Prostate gland (tissue), 2 donors: ENCODE measurements around the gene TBC1D16. TPM values are rescaled to one million over a fixed set of nuclear protein-coding genes. Genes with fewer than 3 reads are reported as not detected.

ENCODE experiments used
- DNase-seq: peaks from one replicate; pipeline ENCODE4 v3.0.0-alpha.2; 2019; ENCODE audit warnings: low spot score
- H3K27ac ChIP-seq, 2 donors: fragments of 200-600 bp; sonication (generic); 2 replicates each; pipeline ENCODE4 v1.5.1; 2017 to 2019
- H3K27me3 ChIP-seq: fragments of 200-600 bp; sonication (generic); replicated peaks from 2 replicates; pipeline ENCODE4 v1.5.1; 2019; ENCODE audit not compliant: insufficient read depth
- H3K36me3 ChIP-seq, 2 donors: fragments of 200-600 bp; sonication (generic); 1 replicate in 1 of 2; 2 replicates in 1 of 2; pipeline versions ENCODE4 v1.5.1 to v1.8.1; 2017 to 2019
- H3K4me1 ChIP-seq: fragments of 200-600 bp; sonication (generic); replicated peaks from 2 replicates; pipeline ENCODE4 v1.5.1; 2019
- H3K4me3 ChIP-seq, 2 donors: fragments of 200-600 bp; sonication (generic); 2 replicates each; pipeline ENCODE4 v1.5.1; 2017 to 2019
- H3K9me3 ChIP-seq: fragments of 200-600 bp; sonication (generic); 2 replicates; pipeline ENCODE4 v1.5.1; 2017
- CTCF ChIP-seq, 4 experiments: fragments of 200-600 bp in 2 of 4; fragments of 450-650 bp in 2 of 4; sonication (generic) in 2 of 4; IDR thresholded peaks; 1 replicate in 3 of 4; 2 replicates in 1 of 4; pipeline ENCODE4 v1.5.1; 2016 to 2019; ENCODE audit warnings: antibody characterized with exemption in 4 of 4, mild to moderate bottlenecking in 2 of 4, moderate library complexity in 2 of 4
- POLR2A ChIP-seq: fragments of 450-650 bp; IDR thresholded peaks from one replicate; pipeline ENCODE4 v1.6.1; 2016; ENCODE audit warnings: antibody characterized with exemption, mild to moderate bottlenecking
- POLR2AphosphoS5 ChIP-seq: sonication (generic); formaldehyde crosslinking; IDR thresholded peaks from one replicate; pipeline ENCODE4 v1.6.1; 2017; ENCODE audit warnings: antibody characterized with exemption
- WGBS: methylation state at CpG from one replicate; pipeline ENCODE4 v1.1.5; 2018; 5-methylcytosine and 5-hydroxymethylcytosine counted together
- intact Hi-C: fragments of 100-400 bp; cut with DNase I; formaldehyde crosslinking; loops from one replicate; pipeline ENCODE4 v1.14.2; 2022
- total RNA-seq, 2 donors: library from RNA; depleted of rRNA; stranded (reverse); fragments of >200 nt; gene quantifications; one replicate each; pipeline ENCODE4 v1.1.0, GENCODE V29; 2016

Gene TBC1D16
- total RNA-seq, 2 donors from 2014 or later: 29.1 to 41.9 TPM

DNA sequence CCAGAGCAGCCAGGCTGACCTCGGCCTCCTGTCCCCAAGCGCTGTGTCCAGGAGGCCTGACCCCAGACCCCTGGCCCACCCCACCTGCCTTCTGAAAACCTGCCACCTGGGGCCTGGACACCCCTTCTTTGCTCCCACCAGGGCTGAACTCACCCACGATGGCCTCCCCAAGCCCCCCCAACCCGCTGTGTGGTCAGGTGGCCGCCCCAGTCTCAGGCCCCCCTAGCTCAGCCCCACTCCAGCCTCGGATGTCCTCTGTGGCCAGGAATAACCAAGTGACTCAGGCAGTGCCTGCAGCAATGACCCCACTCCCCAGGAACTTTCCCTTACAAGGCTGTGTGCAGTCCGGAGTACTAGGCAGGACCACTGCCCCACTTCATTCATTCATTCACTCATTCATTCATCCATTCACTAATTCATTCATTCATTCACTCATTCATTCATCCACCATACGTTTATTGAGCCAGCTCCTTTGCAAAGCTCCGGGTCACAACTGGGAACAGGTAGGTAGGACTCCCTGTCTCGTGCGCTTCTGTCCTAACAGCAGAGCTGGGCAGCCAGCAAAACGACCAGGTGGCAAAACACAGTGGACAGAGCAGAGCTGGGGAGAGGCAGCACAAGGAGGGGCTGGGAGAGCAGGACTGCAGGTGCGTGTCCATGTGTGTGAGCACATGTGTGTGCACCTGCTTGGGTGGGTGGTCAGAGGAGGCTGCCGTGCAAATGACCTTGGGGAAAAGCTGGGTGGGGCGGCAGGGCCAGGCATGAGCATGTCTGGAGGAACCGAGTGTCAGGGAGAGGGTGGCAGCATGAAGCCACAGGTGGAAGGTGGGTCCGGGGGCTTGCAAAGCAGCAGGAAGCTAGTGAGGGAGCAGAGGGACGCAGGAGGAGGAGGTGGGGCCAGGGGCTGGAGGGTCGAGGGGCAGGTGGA, 120.6 kb downstream of the TBC1D16 start:
- TF ChIP-seq POLR2A (no peak), CTCF (IDR thresholded peaks at IDR 0.05) (no peak), POLR2AphosphoS5 (no peak)
- Histone ChIP-seq H3K27me3 (no peaks in the 10 kb centered on the region), H3K9me3 (no peaks in the 10 kb centered on the region), H3K36me3 (no peaks in the 10 kb centered on the region), H3K4me3 (no peak overlapping the region), H3K4me1 (peaks cover 10% of the 10 kb centered on the region), H3K27ac (no peak overlapping the region)
- WGBS: 65% methylated on average over 19 of the region's 19 CpGs
- intact Hi-C loops: loop anchor here (10.0 kb wide), 1 partner anchor 170 kb away; no protein-coding TSS in a partner anchor
- no peak for DNase-seq

GRCh38 chr17:79913896-79914812, 121.5 kb downstream of the TBC1D16 start:
- WGBS: 86% methylated on average over 20 of the region's 20 CpGs
- TF ChIP-seq POLR2AphosphoS5 (no peak), POLR2A (no peak), CTCF (IDR thresholded peaks at IDR 0.05) (no peak)
- Histone ChIP-seq H3K27ac (no peak overlapping the region), H3K4me1 (peaks cover 6% of the 10 kb centered on the region), H3K36me3 (no peaks in the 10 kb centered on the region), H3K9me3 (no peaks in the 10 kb centered on the region), H3K27me3 (no peaks in the 10 kb centered on the region), H3K4me3 (no peak overlapping the region)
- intact Hi-C loops: loop anchor here (10.0 kb wide), 1 partner anchor 169 kb away; no protein-coding TSS in a partner anchor
- DNase-seq: no peak

DNA sequence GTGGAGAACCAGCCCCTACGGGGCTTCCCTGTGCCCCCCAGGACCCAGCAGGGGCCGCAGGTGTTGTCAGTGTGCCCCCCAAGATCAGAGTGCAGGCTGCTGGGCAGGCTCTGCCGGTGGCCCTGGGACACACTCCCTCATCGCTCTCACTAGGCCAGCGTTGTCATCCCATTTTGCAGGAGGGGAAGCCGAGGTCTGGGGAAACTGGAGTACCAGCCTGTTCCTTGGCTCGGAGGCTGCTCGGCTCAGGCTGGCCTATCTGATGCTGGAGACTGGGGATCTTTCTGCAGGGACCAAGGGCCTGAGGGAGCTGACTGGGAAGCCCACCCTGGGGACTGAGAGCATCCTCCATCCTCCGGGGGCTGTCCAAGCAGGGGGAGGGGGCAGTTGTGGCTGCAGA, 122.2 kb downstream of the TBC1D16 start:
- DNase-seq: no peak
- H3K36me3 ChIP-seq: no peaks in the 10 kb centered on the region
- no peaks in the 10 kb centered on the region for H3K4me1 ChIP-seq
- H3K27me3 ChIP-seq: no peaks in the 10 kb centered on the region
- intact Hi-C loops: loop anchor here (10.0 kb wide), 1 partner anchor 169 kb away; no protein-coding TSS in a partner anchor
- H3K9me3 ChIP-seq: no peaks in the 10 kb centered on the region
- TF ChIP-seq CTCF (IDR thresholded peaks at IDR 0.05) (no peak), POLR2A (no peak), POLR2AphosphoS5 (no peak)
- no peak overlapping the region for H3K27ac ChIP-seq
- WGBS: 88% methylated on average over 7 of the region's 9 CpGs
- no peak overlapping the region for H3K4me3 ChIP-seq

DNA sequence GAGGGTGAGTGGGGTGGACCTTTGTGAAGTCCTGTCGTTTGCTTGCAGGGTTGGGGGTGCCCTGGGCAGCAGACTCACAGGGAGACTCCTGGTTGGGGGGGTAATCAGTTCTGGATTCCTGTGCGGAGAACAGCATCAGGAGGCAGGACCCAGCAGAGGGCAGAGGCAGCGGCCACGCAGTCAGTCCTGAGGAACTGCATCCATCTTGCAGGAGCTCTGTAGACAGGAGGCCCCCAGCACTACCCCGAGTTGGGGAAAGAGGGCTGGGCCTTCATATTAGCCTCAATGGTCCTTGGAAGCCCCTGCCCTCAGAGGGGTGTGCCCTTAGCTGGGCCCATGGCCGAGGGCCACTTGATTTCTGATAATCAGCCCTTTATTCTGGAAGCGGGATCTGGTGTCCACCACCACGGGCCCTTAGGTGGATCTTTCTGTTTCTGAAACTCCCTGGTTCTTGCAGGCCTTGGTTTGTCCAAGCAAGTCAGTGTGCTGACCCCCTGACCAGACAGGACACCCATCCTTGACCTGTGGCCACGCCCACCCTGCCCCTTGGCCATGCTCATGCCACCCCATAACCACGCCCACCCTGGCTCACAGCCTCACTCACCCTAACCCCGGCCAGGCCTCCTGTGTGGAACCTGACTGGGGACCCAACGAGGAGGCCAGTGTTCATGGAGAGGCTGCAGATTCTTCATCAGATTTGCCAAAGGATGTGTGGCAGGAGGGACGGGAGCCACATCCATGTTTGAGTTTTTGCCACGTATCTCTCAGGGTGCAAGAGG, 122.9 kb downstream of the TBC1D16 start:
- Histone ChIP-seq H3K9me3 (no peaks in the 10 kb centered on the region), H3K27me3 (no peaks in the 10 kb centered on the region), H3K27ac (no peak overlapping the region), H3K4me1 (no peaks in the 10 kb centered on the region), H3K4me3 (no peak overlapping the region), H3K36me3 (no peaks in the 10 kb centered on the region)
- TF ChIP-seq POLR2AphosphoS5 (no peak), CTCF (IDR thresholded peaks at IDR 0.05) (no peak), POLR2A (no peak)
- intact Hi-C loops: loop anchor here (10.0 kb wide), 1 partner anchor 168 kb away; no protein-coding TSS in a partner anchor
- 89% methylated on average over 13 of the region's 14 CpGs for WGBS
- DNase-seq: no peak
